Endothelial cell of umbilical vein (primary cell): ENCODE data around the gene LRRC46. TPM values are rescaled to one million over a fixed set of nuclear protein-coding genes. Genes with fewer than 3 reads are reported as not detected.

Experiments used
- BruUV-seq: library from RNA; stranded (reverse); fragments of 400-500 nt; replicated peaks from 2 replicates; lab custom pipeline; 2021; lab: Mats Ljungman, UMichigan
- CTCF ChIA-PET: fragments of 300-600, 350-600 bp; sonication (Branson Sonifier 250); formaldehyde crosslinking; loops from one replicate; lab custom pipeline; 2021; ENCODE audit warnings: antibody characterized with exemption, inconsistent platforms; lab: Charles Lee
- POLR2A ChIA-PET: fragments of 300-600, 350-600 bp; sonication (Branson Sonifier 250); formaldehyde crosslinking; loops from one replicate; lab custom pipeline; 2021; ENCODE audit warnings: antibody characterized with exemption, inconsistent platforms; lab: Charles Lee
- DNase-seq: peaks from one replicate; pipeline ENCODE4 v3.0.0-alpha.2; 2011; ENCODE audit warnings: low read depth, low spot score
- FAIRE-seq: peaks from 2 replicates; lab custom pipeline; 2011; peaks lifted over from hg19 to GRCh38; lab: Jason Lieb, UNC
- H2AFZ ChIP-seq: 2 replicates; pipeline ENCODE4 v1.6.0; 2012; ENCODE audit warnings: low read depth, low read length, control low read depth, inconsistent platforms
- H3K27ac ChIP-seq: 2 replicates; pipeline ENCODE4 v1.5.1; 2011; ENCODE audit warnings: low read depth, mild to moderate bottlenecking, control low read depth, low read length, moderate library complexity; ENCODE audit not compliant: insufficient read depth
- H3K27me3 ChIP-seq, 2 experiments: 2 replicates each; pipeline versions ENCODE4 v1.6.0 to v1.6.1; 2011; ENCODE audit warnings: low read length in 2 of 2, mixed read lengths in 1 of 2; ENCODE audit not compliant: control insufficient read depth in 2 of 2, insufficient read depth in 2 of 2
- H3K36me3 ChIP-seq, 2 experiments: 2 replicates in 1 of 2; 3 replicates in 1 of 2; pipeline ENCODE4 v1.5.1; 2011; ENCODE audit warnings: low read length in 2 of 2, mild to moderate bottlenecking in 1 of 2, moderate library complexity in 1 of 2; ENCODE audit not compliant: control insufficient read depth in 2 of 2, insufficient read depth in 2 of 2; ENCODE audit errors: extremely low read depth in 1 of 2
- H3K4me1 ChIP-seq: 3 replicates; pipeline ENCODE4 v1.5.1; 2011; ENCODE audit warnings: mild to moderate bottlenecking, low read length; ENCODE audit not compliant: control insufficient read depth, insufficient read depth; ENCODE audit errors: extremely low read depth
- H3K4me2 ChIP-seq: 2 replicates; pipeline ENCODE4 v1.6.1; 2011; ENCODE audit warnings: low read length, control low read depth, mixed read lengths; ENCODE audit not compliant: insufficient read depth
- H3K4me3 ChIP-seq, 3 experiments: fragments of 200-600 bp in 1 of 3; sonication (generic), shearing (Covaris generic) in 1 of 3; replicated peaks in 1 of 3; 2 replicates each; pipeline ENCODE4 v1.5.1; 2011 to 2016; ENCODE audit warnings: control low read depth in 3 of 3, low read length in 3 of 3, mild to moderate bottlenecking in 2 of 3, inconsistent platforms in 1 of 3, low read depth in 1 of 3, moderate library complexity in 1 of 3; ENCODE audit not compliant: insufficient read depth in 1 of 3
- H3K79me2 ChIP-seq: 2 replicates; pipeline ENCODE4 v1.6.0; 2012; ENCODE audit warnings: low read length, inconsistent platforms; ENCODE audit not compliant: control insufficient read depth, insufficient read depth
- H3K9ac ChIP-seq: replicated peaks from 2 replicates; pipeline ENCODE3; 2011; ENCODE audit warnings: low read length, control low read depth; ENCODE audit not compliant: insufficient read depth; ENCODE audit errors: extremely low read depth
- H3K9me1 ChIP-seq: replicated peaks from 3 replicates; pipeline ENCODE4 v1.6.0; 2011; ENCODE audit warnings: mild to moderate bottlenecking, low read length; ENCODE audit not compliant: control insufficient read depth, insufficient read depth; ENCODE audit errors: extremely low read depth
- H3K9me3 ChIP-seq: replicated peaks from 2 replicates; pipeline ENCODE4 v1.5.1; 2012; ENCODE audit warnings: low read length, inconsistent platforms; ENCODE audit not compliant: control insufficient read depth, insufficient read depth
- H4K20me1 ChIP-seq: replicated peaks from 2 replicates; pipeline ENCODE3; 2011; ENCODE audit warnings: mild to moderate bottlenecking, low read length; ENCODE audit not compliant: control insufficient read depth, insufficient read depth; ENCODE audit errors: extremely low read depth
- FOS ChIP-seq: IDR thresholded peaks from 2 replicates; pipeline ENCODE4 v1.6.1; 2011; ENCODE audit warnings: mild to moderate bottlenecking, low read length, moderate library complexity, borderline replicate concordance; ENCODE audit not compliant: insufficient read depth
- JUN ChIP-seq: IDR thresholded peaks from 2 replicates; pipeline ENCODE4 v1.6.1; 2011; ENCODE audit warnings: borderline replicate concordance, low read depth; ENCODE audit not compliant: insufficient read length, insufficient read depth
- MAX ChIP-seq: IDR thresholded peaks from 2 replicates; pipeline ENCODE4 v1.6.1; 2011; ENCODE audit not compliant: insufficient read depth, insufficient read length
- POLR2A ChIP-seq: IDR thresholded peaks from 2 replicates; pipeline ENCODE4 v1.6.1; 2012; ENCODE audit warnings: low read depth, mild to moderate bottlenecking, control low read depth, low read length
- dilution Hi-C: fragments of 300-500 bp; cut with MboI; formaldehyde crosslinking; loops from one replicate; pipeline ENCODE4 v1.15.0; 2019; ENCODE audit warnings: low sequenced_read_pairs; ENCODE audit not compliant: extremely low pct_ligation_motif_present
- intact Hi-C: fragments of 100-400 bp; cut with micrococcal nuclease; formaldehyde crosslinking; loops from one replicate; pipeline ENCODE4 v1.10.0; 2022
- polyA plus RNA-seq, 4 experiments: library from polyadenylated mRNA; depleted of rRNA in 3 of 4; stranded (reverse) in 3 of 4; unstranded in 1 of 4; fragments of >200 nt; gene quantifications; 2 replicates each; pipeline versions ENCODE4 v1.2.1 to v1.2.3, GENCODE V29; 2011 to 2012; ENCODE audit warnings: missing spikeins in 1 of 4
- total RNA-seq: library from RNA; stranded (reverse); gene quantifications from 2 replicates; pipeline ENCODE4 v1.2.3, GENCODE V29; 2021

The LRRC46 gene
- total and polyA plus RNA-seq, 2 donors (not counting 3 experiments of a cell fraction or from before 2014, with no cell fraction given) = 0.36 to 0.42 TPM

DNA sequence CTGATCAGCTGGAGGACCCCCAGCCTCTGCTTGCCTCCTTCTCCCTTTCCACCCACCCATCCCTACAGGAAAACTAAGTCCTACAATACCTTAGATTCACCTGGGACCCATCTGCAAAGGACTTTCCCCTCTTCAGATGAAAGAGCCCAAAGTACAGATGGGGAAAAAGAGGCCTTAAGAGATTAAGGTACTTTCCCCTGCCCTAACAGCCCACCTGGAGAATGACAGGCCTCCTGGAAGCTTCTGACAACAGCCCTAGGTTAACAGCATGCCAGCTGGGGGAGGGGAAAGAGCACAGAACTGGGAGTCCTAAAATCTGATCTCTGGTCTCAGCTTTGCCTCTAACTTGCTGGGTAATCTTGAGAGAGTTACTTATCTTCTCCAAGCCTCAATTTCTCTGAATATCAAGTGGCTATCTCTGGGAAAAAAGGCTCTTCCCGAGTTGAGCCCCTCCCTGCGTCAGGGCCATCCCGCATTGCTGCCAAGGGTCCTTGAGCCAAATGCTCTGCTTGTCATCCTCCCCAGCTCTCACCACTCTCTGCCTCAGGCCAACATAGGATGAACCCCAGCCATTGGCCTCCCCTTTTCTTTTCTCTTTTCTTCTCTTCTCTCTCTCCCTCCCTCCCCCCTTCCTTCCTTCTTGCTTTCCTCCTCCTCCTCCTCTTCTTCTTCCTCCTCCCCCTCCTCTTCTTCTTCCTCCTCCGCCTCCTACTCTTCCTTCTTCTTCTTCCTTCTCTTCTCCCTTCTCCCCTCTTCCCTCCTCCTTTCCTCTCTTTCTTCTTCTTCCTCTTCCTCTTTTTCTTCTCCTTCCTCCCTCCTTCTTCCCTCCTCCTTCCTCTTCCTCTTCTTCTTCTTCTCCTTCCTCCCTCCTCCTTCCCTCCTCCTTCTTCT, 42.0 kb downstream of the LRRC46 start:
- no peak overlapping the region for H3K4me3 ChIP-seq
- no peak overlapping the region for H3K27ac ChIP-seq
- H4K20me1 ChIP-seq = no peaks in the 10 kb centered on the region
- BruUV-seq = no TSS peak
- no peak overlapping the region for H2AFZ ChIP-seq
- peaks cover 49 to 56% of the 10 kb centered on the region in 2 experiments for H3K27me3 ChIP-seq
- H3K9me3 ChIP-seq = no peaks in the 10 kb centered on the region
- H3K36me3 ChIP-seq = no peaks in the 10 kb centered on the region
- FAIRE-seq = no peak
- TF ChIP-seq FOS = no peak
- TF ChIP-seq JUN = no peak
- TF ChIP-seq POLR2A = no peak
- no peak for TF ChIP-seq MAX
- CTCF ChIA-PET = interaction anchor here (0.8 to 1.5 kb wide), 4 partner anchors 16 to 30 kb away, joined by 3 to 4 read pairs (median 4); partner anchors contain the start of gene SP6
- intact Hi-C loops = no loop called here
- H3K4me1 ChIP-seq = no peaks in the 10 kb centered on the region
- H3K9me1 ChIP-seq = no peaks in the 10 kb centered on the region
- no peak for DNase-seq
- no peaks in the 10 kb centered on the region for H3K79me2 ChIP-seq
- H3K9ac ChIP-seq = no peak overlapping the region
- no peak overlapping the region for H3K4me2 ChIP-seq
- POLR2A ChIA-PET = no interaction called here
- dilution Hi-C loops = no loop called here
